ENCODE results near the gene THUMPD2. TPM values are rescaled to one million over a fixed set of nuclear protein-coding genes. Genes with fewer than 3 reads are reported as not detected.

THUMPD2 gene
- total RNA-seq, 3 donors from 2014 or later, result 8.3 to 38.2 (median 22.0) TPM

DNA sequence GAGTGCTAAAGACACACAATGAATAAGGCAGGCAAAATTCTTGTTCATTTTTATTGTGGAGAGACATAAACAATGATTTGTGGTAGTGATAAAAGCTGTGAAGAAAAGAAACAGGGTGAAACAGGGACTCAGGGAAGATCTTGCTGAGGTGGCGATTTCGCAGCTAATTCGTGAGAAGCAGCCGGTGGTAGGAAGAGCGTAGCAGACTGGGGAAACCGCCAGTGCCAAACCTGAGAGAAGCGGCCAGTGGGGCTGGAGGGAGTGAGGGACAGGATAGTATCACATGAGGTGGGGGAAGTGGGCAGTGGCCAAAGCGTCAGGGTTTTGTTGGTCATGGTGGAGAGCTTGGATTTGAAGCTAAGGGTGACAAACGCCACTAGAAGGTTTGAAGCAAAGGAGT lies 71.1 kb downstream of the THUMPD2 start:
- no peak overlapping the region for H3K4me3 ChIP-seq
- H3K36me3 ChIP-seq, result no peaks in the 10 kb centered on the region
- no peaks in the 10 kb centered on the region for H3K4me1 ChIP-seq
- no peak for TF ChIP-seq POLR2A (IDR thresholded peaks at IDR 0.05)
- no peak for TF ChIP-seq POLR2AphosphoS5 (IDR thresholded peaks at IDR 0.05)
- TF ChIP-seq, protein P1, sequence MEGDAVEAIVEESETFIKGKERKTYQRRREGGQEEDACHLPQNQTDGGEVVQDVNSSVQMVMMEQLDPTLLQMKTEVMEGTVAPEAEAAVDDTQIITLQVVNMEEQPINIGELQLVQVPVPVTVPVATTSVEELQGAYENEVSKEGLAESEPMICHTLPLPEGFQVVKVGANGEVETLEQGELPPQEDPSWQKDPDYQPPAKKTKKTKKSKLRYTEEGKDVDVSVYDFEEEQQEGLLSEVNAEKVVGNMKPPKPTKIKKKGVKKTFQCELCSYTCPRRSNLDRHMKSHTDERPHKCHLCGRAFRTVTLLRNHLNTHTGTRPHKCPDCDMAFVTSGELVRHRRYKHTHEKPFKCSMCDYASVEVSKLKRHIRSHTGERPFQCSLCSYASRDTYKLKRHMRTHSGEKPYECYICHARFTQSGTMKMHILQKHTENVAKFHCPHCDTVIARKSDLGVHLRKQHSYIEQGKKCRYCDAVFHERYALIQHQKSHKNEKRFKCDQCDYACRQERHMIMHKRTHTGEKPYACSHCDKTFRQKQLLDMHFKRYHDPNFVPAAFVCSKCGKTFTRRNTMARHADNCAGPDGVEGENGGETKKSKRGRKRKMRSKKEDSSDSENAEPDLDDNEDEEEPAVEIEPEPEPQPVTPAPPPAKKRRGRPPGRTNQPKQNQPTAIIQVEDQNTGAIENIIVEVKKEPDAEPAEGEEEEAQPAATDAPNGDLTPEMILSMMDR (IDR thresholded peaks at IDR 0.05), result no peak
- intact Hi-C loops (cut with DNase I; ENCODE audit: low total_unique reads), result no loop called here
- H3K9me3 ChIP-seq, result no peaks in the 10 kb centered on the region
- no peak for DNase-seq (ENCODE audit: low spot score in 2 of 2)
- H3K27ac ChIP-seq, result no peak overlapping the region
- no peaks in the 10 kb centered on the region for H3K27me3 ChIP-seq

DNA sequence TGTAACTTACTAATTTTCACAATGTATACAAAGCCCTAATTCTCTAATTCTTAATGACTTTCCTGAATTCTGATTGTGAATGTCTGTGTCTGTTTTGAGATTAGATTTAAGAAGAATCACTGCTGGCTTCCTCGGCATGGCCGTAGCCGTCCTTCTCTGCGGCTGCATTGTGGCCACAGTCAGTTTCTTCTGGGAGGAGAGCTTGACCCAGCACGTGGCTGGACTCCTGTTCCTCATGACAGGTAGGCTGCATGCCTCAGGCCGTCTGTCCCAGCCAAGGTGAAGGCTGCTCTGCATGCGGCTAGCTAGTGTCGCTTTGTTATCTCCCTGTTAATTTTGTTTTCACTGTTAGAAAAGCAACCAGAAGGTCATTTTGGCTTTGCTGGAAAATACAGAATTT lies 72.1 kb downstream of the THUMPD2 start:
- H3K4me3 ChIP-seq, result no peak overlapping the region
- no peak for DNase-seq (ENCODE audit: low spot score in 2 of 2)
- TF ChIP-seq, protein P1 (IDR thresholded peaks at IDR 0.05), result no peak
- TF ChIP-seq POLR2A (IDR thresholded peaks at IDR 0.05) (no peak), POLR2AphosphoS5 (IDR thresholded peaks at IDR 0.05) (no peak)
- H3K27ac ChIP-seq, result no peak overlapping the region
- peaks cover 0 to 5% of the 10 kb centered on the region in 2 donors for H3K9me3 ChIP-seq
- H3K27me3 ChIP-seq, result no peaks in the 10 kb centered on the region
- H3K36me3 ChIP-seq, result no peaks in the 10 kb centered on the region
- intact Hi-C loops (cut with DNase I; ENCODE audit: low total_unique reads), result no loop called here
- no peaks in the 10 kb centered on the region for H3K4me1 ChIP-seq

DNA sequence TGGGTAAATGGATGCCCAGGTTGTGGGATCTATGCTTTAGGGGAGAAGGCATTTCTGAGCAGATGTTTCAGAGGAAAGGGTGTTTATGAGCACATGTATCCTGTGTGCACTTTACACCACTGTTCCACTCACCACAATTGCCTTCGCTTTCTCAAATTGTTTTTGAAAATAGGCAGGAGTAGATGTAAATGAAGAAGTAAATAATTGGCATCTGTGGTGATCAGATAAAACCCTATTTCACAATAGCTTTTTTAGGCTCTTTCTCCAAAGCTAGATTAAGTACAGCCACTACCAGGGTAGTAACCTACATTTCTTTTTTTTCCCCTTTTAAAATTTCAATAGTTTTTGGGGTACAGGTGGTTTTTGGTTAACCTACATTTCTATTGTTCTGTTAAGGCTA lies 72.7 kb downstream of the THUMPD2 start:
- no peak for TF ChIP-seq POLR2AphosphoS5 (IDR thresholded peaks at IDR 0.05)
- TF ChIP-seq, protein P1 (IDR thresholded peaks at IDR 0.05), result no peak
- TF ChIP-seq POLR2A (IDR thresholded peaks at IDR 0.05), result no peak
- Histone ChIP-seq H3K27me3 (no peaks in the 10 kb centered on the region), H3K36me3 (no peaks in the 10 kb centered on the region), H3K4me3 (no peak overlapping the region), H3K27ac (no peak overlapping the region), H3K4me1 (no peaks in the 10 kb centered on the region), H3K9me3 (peaks cover 0 to 11% of the 10 kb centered on the region in 2 donors)
- no peak for DNase-seq (ENCODE audit: low spot score in 2 of 2)
- intact Hi-C loops (cut with DNase I; ENCODE audit: low total_unique reads), result no loop called here

DNA sequence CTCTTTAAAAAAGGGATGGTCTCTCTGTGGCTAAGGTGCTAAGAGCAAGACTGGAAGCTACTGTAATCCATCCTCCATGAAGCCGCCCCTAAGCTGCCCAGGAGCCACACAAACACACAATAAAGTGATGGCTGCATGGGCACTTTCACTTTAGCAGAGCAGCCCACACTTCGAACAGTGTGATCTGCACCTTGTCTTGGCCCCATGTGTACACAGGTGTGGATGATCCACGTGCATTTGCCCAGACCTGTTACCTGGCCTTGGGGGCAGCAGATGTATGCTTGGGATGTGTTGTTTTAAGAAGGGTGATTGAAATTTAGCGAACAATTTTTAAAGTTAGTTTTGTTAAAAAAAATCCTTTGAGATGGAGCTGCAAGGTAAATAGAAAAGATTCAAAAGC lies 73.4 kb downstream of the THUMPD2 start:
- Histone ChIP-seq H3K4me1 (no peaks in the 10 kb centered on the region), H3K36me3 (no peaks in the 10 kb centered on the region), H3K27ac (no peak overlapping the region), H3K9me3 (peaks cover 0 to 14% of the 10 kb centered on the region in 2 donors), H3K4me3 (no peak overlapping the region), H3K27me3 (no peaks in the 10 kb centered on the region)
- DNase-seq (ENCODE audit: low spot score in 2 of 2), result no peak
- intact Hi-C loops (cut with DNase I; ENCODE audit: low total_unique reads), result no loop called here
- TF ChIP-seq POLR2A (IDR thresholded peaks at IDR 0.05), result no peak
- TF ChIP-seq, protein P1 (IDR thresholded peaks at IDR 0.05), result no peak
- TF ChIP-seq POLR2AphosphoS5 (IDR thresholded peaks at IDR 0.05), result no peak

DNA sequence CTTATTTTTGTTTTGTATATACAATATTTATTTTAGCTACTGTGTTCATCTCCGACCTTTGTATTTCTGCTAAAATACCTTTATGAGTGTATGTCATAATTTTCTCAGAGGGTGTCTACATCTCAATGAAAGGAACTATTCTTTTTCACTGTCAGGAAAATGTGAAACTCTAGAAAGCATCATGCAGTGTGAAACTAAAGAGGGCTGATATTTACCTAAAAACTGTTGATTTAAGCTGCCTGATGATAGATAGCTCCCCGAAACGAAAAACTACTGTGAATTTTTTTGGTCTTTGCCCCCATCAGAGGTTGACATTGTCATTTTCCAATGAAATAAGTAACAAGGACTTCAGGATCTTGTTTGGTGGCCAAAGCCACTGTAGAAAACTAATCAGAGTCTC lies 74.5 kb downstream of the THUMPD2 start:
- no peak for TF ChIP-seq POLR2AphosphoS5 (IDR thresholded peaks at IDR 0.05)
- TF ChIP-seq POLR2A (IDR thresholded peaks at IDR 0.05), result no peak
- TF ChIP-seq, protein P1 (IDR thresholded peaks at IDR 0.05), result no peak
- H3K4me1 ChIP-seq, result no peaks in the 10 kb centered on the region
- intact Hi-C loops (cut with DNase I; ENCODE audit: low total_unique reads), result no loop called here

More for the DNA sequence above, 74.5 kb downstream of the THUMPD2 start:
- Histone ChIP-seq H3K27me3 (no peaks in the 10 kb centered on the region), H3K9me3 (peaks cover 0 to 18% of the 10 kb centered on the region in 2 donors), H3K4me3 (no peak overlapping the region), H3K27ac (no peak overlapping the region), H3K36me3 (no peaks in the 10 kb centered on the region)
- DNase-seq (ENCODE audit: low spot score in 2 of 2), result no peak

Data from breast epithelium (tissue), 4 donors.